Cardiac muscle cell (in vitro differentiated cells and primary cell): ENCODE results near the gene MTHFS. TPM values are rescaled to one million over a fixed set of nuclear protein-coding genes. Genes with fewer than 3 reads are reported as not detected.
"Not testable (repeated sequence)": the region's sequence is repeated elsewhere in the genome, so short reads cannot be mapped to it uniquely, and the experiment has no call there.

Experiments used
- DNase-seq, 2 donors: peaks; one replicate each; pipeline versions ENCODE4 v3.0.0 to v3.0.0-alpha.2; 2010 to 2017; ENCODE audit warnings: low read depth in 1 of 2, low spot score in 1 of 2
- H3K27ac ChIP-seq: fragments of 200-600 bp; sonication (generic); 2 replicates; pipeline ENCODE4 v1.5.1; 2016
- H3K27me3 ChIP-seq: fragments of 200-600 bp; sonication (generic); 2 replicates; pipeline ENCODE4 v1.6.0; 2016; ENCODE audit warnings: control low read depth
- H3K36me3 ChIP-seq: fragments of 200-600 bp; sonication (generic); 2 replicates; pipeline ENCODE4 v1.5.1; 2016; ENCODE audit warnings: control low read depth
- H3K4me1 ChIP-seq: fragments of 200-600 bp; sonication (generic); 2 replicates; pipeline ENCODE4 v1.8.1; 2017; ENCODE audit warnings: low read depth, mild to moderate bottlenecking, mixed run types
- H3K4me3 ChIP-seq: fragments of 200-600 bp; sonication (generic); 2 replicates; pipeline ENCODE4 v1.5.1; 2016; ENCODE audit warnings: mild to moderate bottlenecking
- H3K9me3 ChIP-seq: fragments of 200-600 bp; sonication (generic); 2 replicates; pipeline ENCODE4 v1.5.1; 2017; ENCODE audit warnings: low read depth, mild to moderate bottlenecking, control low read depth
- CTCF ChIP-seq: IDR thresholded peaks from 2 replicates; pipeline ENCODE4 v1.5.1; 2012; ENCODE audit warnings: low read depth, mild to moderate bottlenecking, low read length
- polyA plus RNA-seq: library from polyadenylated mRNA; unstranded; fragments of >200 nt; fragmentation: Nextera tagmentation; extraction: Ambion mirVana; gene quantifications from 2 replicates; pipeline ENCODE4 v1.2.1, GENCODE V29; 2016
- total RNA-seq: library from RNA; depleted of rRNA; stranded (reverse); fragments of >200 nt; gene quantifications from 2 replicates; pipeline ENCODE4 v1.2.3, GENCODE V29; 2016

MTHFS gene
- total and polyA plus RNA-seq, 2 experiments from 2014 or later = 37.8 to 48.6 TPM

GRCh38 chr15:79919090-79919748 is 22.4 kb upstream of the MTHFS start:
- Histone ChIP-seq H3K36me3 (no peaks in the 10 kb centered on the region), H3K4me3 (no peak overlapping the region), H3K27ac (no peak overlapping the region), H3K4me1 (peaks cover 4% of the 10 kb centered on the region), H3K9me3 (no peaks in the 10 kb centered on the region), H3K27me3 (no peaks in the 10 kb centered on the region)
- DNase-seq = no peak
- TF ChIP-seq CTCF = no peak

DNA sequence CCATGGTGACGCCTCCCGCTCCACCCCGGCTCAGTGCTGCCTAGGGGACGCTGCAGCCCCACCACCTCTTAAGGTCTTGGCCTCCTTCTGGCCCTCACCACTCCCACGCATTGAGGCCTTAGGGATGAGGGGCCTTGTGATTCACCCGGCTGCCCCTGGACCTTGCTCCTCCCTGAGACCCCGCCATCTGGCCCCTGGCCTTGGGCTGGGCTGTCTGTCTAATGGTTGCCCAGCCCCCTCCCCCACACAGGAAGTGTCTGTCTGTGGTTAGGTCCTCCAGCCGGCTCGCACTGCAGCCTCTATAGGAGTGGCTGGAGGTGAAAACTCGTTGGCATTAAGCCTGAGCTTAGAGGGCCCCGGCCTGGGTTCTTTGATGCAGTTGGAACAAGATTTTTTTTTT is 21.5 kb upstream of the MTHFS start:
- no peak for TF ChIP-seq CTCF
- Histone ChIP-seq H3K36me3 (no peaks in the 10 kb centered on the region), H3K27me3 (no peaks in the 10 kb centered on the region), H3K4me1 (peaks cover 4% of the 10 kb centered on the region), H3K4me3 (no peak overlapping the region), H3K27ac (no peak overlapping the region), H3K9me3 (no peaks in the 10 kb centered on the region)
- DNase-seq = no peak

- DNase-seq = no peak
- Histone ChIP-seq H3K4me1 (no peaks in the 10 kb centered on the region), H3K9me3 (no peaks in the 10 kb centered on the region)
Observed at GRCh38 chr15:79916502-79917132, 19.8 kb upstream of the MTHFS start.

GRCh38 chr15:79915776-79916501 is 19.1 kb upstream of the MTHFS start:
- not testable (repeated sequence) for H3K27me3 ChIP-seq, H3K36me3 ChIP-seq, H3K27ac ChIP-seq, H3K4me3 ChIP-seq, DNase-seq, H3K9me3 ChIP-seq, H3K4me1 ChIP-seq

More at GRCh38 chr15:79916502-79917132, 19.8 kb upstream of the MTHFS start:
- Histone ChIP-seq H3K27ac (no peak overlapping the region), H3K36me3 (no peaks in the 10 kb centered on the region), H3K27me3 (no peaks in the 10 kb centered on the region), H3K4me3 (no peak overlapping the region)
- TF ChIP-seq CTCF = no peak

- no peaks in the 10 kb centered on the region for H3K9me3 ChIP-seq
- no peaks in the 10 kb centered on the region for H3K27me3 ChIP-seq
Observed at GRCh38 chr15:79914728-79915127, 17.9 kb upstream of the MTHFS start.

DNA sequence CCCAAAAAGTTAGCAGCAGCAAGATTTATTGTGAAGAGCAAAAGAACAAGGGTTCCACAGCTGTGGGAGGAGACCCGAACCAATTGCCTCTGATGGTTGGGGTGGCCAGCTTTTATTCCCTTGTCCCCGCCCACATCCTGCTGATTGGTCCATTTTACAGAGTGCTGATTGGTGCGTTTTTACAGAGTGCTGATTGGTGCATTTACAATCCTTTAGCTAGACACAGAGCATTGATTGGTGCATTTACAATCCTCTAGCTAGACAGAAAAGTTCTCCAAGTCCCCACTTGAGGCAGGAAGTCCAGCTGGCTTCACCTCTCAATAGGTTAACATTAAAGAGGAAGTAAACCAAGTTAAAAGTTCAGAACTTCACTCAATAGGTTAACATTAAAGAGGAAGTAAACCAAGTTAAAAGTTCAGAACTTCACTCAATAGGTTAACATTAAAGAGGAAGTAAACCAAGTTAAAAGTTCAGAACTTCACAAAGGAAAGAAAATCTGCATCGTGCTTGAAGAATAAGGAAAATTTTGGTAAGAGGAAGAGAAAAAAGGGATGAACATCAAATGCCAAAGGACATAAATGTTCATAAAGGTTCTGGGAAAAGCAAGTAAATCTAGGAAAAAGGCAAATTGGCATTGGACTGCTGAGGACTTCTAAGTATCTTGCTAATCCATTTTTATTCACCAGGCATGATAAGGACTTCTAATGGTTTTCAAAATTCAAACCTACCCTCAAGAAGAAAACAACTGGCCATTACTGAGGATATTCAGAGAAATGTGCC is 12.9 kb upstream of the MTHFS start:
- not testable (repeated sequence) for H3K9me3 ChIP-seq, H3K4me3 ChIP-seq, H3K36me3 ChIP-seq, H3K27me3 ChIP-seq, H3K27ac ChIP-seq, DNase-seq, H3K4me1 ChIP-seq

More at GRCh38 chr15:79914728-79915127, 17.9 kb upstream of the MTHFS start:
- DNase-seq = no peak
- Histone ChIP-seq H3K4me1 (no peaks in the 10 kb centered on the region), H3K27ac (no peak overlapping the region), H3K4me3 (no peak overlapping the region), H3K36me3 (no peaks in the 10 kb centered on the region)
- TF ChIP-seq CTCF = no peak
